Uterus (tissue), 4 donors: ENCODE data around the gene ALOX15B. TPM values are rescaled to one million over a fixed set of nuclear protein-coding genes. Genes with fewer than 3 reads are reported as not detected.

Experiments used
- DNase-seq, 2 donors: peaks; one replicate each; pipeline ENCODE4 v3.0.0-alpha.2; 2019 to 2020
- H3K27ac ChIP-seq, 2 donors: fragments of 200-600 bp; sonication (generic); 1 replicate in 1 of 2; 2 replicates in 1 of 2; pipeline ENCODE4 v1.5.1; 2016 to 2018
- H3K27me3 ChIP-seq, 2 donors: fragments of 200-600 bp; sonication (generic); one replicate each; pipeline ENCODE4 v1.5.1; 2018 to 2019; ENCODE audit warnings: control low read depth in 1 of 2
- H3K36me3 ChIP-seq, 2 donors: fragments of 200-600 bp; sonication (generic); one replicate each; pipeline ENCODE4 v1.5.1; 2019; ENCODE audit warnings: control low read depth in 1 of 2
- H3K4me1 ChIP-seq, 2 donors: fragments of 200-600 bp; sonication (generic); one replicate each; pipeline ENCODE4 v1.5.1; 2018 to 2019; ENCODE audit warnings: control low read depth in 1 of 2
- H3K4me3 ChIP-seq, 2 donors: fragments of 200-600 bp; sonication (generic); 1 replicate in 1 of 2; 2 replicates in 1 of 2; pipeline ENCODE4 v1.5.1; 2018 to 2019; ENCODE audit warnings: mild to moderate bottlenecking in 1 of 2
- H3K9me3 ChIP-seq, 2 donors: fragments of 200-600 bp; sonication (generic); one replicate each; pipeline ENCODE4 v1.5.1; 2019; ENCODE audit warnings: control low read depth in 1 of 2
- CTCF ChIP-seq, 4 experiments: fragments of 200-600 bp in 2 of 4; fragments of 450-650 bp in 2 of 4; sonication (generic) in 2 of 4; IDR thresholded peaks; one replicate each; pipeline ENCODE4 v1.5.1; 2016 to 2019; ENCODE audit warnings: antibody characterized with exemption in 4 of 4, mild to moderate bottlenecking in 2 of 4, moderate library complexity in 1 of 4
- POLR2A ChIP-seq, 2 donors: fragments of 450-650 bp; IDR thresholded peaks; one replicate each; pipeline ENCODE4 v1.6.1; 2016; ENCODE audit warnings: antibody characterized with exemption in 2 of 2, mild to moderate bottlenecking in 1 of 2, moderate library complexity in 1 of 2
- intact Hi-C: fragments of 100-400 bp; cut with DNase I; formaldehyde crosslinking; loops from one replicate; pipeline ENCODE4 v1.15.1; 2023; ENCODE audit warnings: low total_unique reads
- total RNA-seq, 4 donors: library from RNA; depleted of rRNA in 3 of 4; stranded (reverse); fragments of >200 nt in 3 of 4; gene quantifications; one replicate each; pipeline versions ENCODE4 v1.1.0 to v1.2.4, GENCODE V29; 2014 to 2023
- donor health status: DM: yes; HTN: yes; CAD: no.

Gene ALOX15B
- total RNA-seq, 4 donors from 2014 or later: 0.14 to 1.5 (median 0.24) TPM; not detected in 1

DNA sequence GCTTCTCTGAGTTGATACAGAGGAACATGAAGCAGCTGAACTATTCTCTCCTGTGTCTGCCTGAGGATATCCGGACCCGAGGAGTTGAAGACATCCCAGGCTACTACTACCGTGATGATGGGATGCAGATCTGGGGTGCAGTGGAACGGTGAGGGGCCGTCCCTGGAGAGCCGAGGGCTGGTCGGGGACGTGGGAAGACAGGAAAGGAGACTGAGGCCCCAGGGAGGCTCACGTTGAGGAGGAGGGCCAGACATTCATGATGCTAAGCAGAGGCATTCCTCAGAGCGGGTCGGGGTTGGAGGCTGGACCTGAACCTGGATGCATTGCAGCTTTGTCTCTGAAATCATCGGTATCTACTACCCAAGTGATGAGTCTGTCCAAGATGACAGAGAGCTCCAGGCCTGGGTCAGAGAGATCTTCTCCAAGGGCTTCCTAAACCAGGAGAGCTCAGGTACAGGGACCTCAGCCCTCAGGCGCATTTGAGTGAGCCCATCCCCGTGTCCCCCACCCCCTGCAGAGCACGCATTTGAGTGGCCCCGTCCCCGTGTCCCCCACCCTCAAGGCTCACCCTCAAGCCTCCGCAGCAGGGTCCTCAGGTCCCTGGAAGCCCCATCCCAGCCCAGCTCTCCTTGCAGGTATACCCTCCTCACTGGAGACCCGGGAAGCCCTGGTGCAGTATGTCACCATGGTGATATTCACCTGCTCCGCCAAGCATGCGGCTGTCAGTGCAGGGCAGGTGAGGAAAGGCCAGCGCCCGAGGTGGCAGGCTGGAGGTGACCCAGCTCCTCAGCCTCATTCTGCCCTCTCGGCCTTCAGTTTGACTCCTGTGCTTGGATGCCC lies 8.3 kb downstream of the ALOX15B start:
- H3K27me3 ChIP-seq: no peaks in the 10 kb centered on the region
- TF ChIP-seq CTCF (IDR thresholded peaks at IDR 0.05) (no peak), POLR2A (IDR thresholded peaks at IDR 0.05) (no peak)
- DNase-seq: no peak
- no peak overlapping the region for H3K4me3 ChIP-seq
- H3K27ac ChIP-seq: no peak overlapping the region
- no peaks in the 10 kb centered on the region for H3K9me3 ChIP-seq
- H3K36me3 ChIP-seq: no peaks in the 10 kb centered on the region
- intact Hi-C loops: no loop called here
- no peaks in the 10 kb centered on the region for H3K4me1 ChIP-seq

GRCh38 chr17:8047769-8048110 lies 8.9 kb downstream of the ALOX15B start:
- H3K4me3 ChIP-seq: no peak overlapping the region
- H3K9me3 ChIP-seq: no peaks in the 10 kb centered on the region
- H3K27ac ChIP-seq: no peak overlapping the region
- H3K36me3 ChIP-seq: no peaks in the 10 kb centered on the region
- no peak for TF ChIP-seq POLR2A (IDR thresholded peaks at IDR 0.05)
- no peak for TF ChIP-seq CTCF (IDR thresholded peaks at IDR 0.05)
- no peak for DNase-seq
- H3K4me1 ChIP-seq: no peaks in the 10 kb centered on the region
- H3K27me3 ChIP-seq: no peaks in the 10 kb centered on the region
- intact Hi-C loops: no loop called here

DNA sequence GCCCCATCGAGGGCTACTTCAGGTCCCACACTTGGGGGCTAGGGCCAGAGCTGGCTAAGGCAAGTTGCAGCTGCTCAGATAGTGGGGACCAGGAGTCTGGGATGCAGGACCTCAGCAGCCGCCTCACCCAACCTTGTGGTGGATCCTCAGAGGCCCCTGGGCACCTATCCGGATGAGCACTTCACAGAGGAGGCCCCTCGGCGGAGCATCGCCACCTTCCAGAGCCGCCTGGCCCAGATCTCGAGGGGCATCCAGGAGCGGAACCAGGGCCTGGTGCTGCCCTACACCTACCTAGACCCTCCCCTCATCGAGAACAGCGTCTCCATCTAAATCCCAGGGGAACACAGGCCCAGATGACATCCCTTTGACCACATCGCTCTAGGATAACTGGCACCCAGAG lies 9.4 kb downstream of the ALOX15B start:
- intact Hi-C loops: no loop called here

DNA sequence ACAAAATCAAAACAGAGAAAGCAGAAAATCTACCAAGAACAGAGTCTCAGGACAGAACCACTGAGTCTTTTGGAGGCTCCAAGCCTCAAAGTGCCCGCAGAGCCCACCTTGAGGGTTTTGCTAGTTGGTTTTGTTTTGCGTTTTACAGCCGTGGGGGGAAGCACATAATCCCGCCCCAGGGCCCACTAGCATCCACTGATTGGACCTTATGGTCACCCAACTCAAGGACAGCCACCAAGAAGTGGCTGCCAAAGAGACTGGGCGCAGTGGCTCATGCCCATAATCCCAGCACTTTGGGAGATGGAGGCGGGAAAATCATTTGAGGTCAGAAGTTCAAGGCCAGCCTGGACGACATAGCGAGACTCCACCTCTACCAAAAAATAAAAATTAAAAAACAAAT lies 9.9 kb downstream of the ALOX15B start:
- Histone ChIP-seq H3K4me1 (no peaks in the 10 kb centered on the region), H3K9me3 (no peaks in the 10 kb centered on the region), H3K36me3 (no peaks in the 10 kb centered on the region), H3K27me3 (no peaks in the 10 kb centered on the region), H3K4me3 (no peak overlapping the region), H3K27ac (no peak overlapping the region)
- intact Hi-C loops: no loop called here
- no peak for DNase-seq
- no peak for TF ChIP-seq CTCF (IDR thresholded peaks at IDR 0.05)
- TF ChIP-seq POLR2A (IDR thresholded peaks at IDR 0.05): no peak

More for the DNA sequence above, 9.4 kb downstream of the ALOX15B start:
- Histone ChIP-seq H3K4me3 (no peak overlapping the region), H3K27me3 (no peaks in the 10 kb centered on the region), H3K9me3 (no peaks in the 10 kb centered on the region), H3K27ac (no peak overlapping the region), H3K4me1 (no peaks in the 10 kb centered on the region), H3K36me3 (no peaks in the 10 kb centered on the region)
- TF ChIP-seq POLR2A (IDR thresholded peaks at IDR 0.05): no peak
- TF ChIP-seq CTCF (IDR thresholded peaks at IDR 0.05): no peak
- DNase-seq: no peak

GRCh38 chr17:8051831-8052230 lies 13.0 kb downstream of the ALOX15B start:
- H3K27ac ChIP-seq: no peak overlapping the region
- no peaks in the 10 kb centered on the region for H3K9me3 ChIP-seq
- intact Hi-C loops: no loop called here
- no peaks in the 10 kb centered on the region for H3K4me1 ChIP-seq
- no peaks in the 10 kb centered on the region for H3K27me3 ChIP-seq
- no peaks in the 10 kb centered on the region for H3K36me3 ChIP-seq
- no peak for DNase-seq
- no peak for TF ChIP-seq POLR2A (IDR thresholded peaks at IDR 0.05)
- TF ChIP-seq CTCF (IDR thresholded peaks at IDR 0.05): no peak
- no peak overlapping the region for H3K4me3 ChIP-seq
